SK-N-SH (cell line): ENCODE results near the gene MECP2.

Experiments used
- ELF1 ChIP-seq: IDR thresholded peaks from 2 replicates; pipeline ENCODE4 v1.4.0; 2012
- EP300 ChIP-seq, 2 experiments: IDR thresholded peaks; 2 replicates each; pipeline versions ENCODE4 v1.4.0 to v1.6.1; 2012; ENCODE audit warnings: borderline replicate concordance in 1 of 2, low read depth in 1 of 2, low read length in 1 of 2
- NFIC ChIP-seq: IDR thresholded peaks from 2 replicates; pipeline ENCODE4 v1.4.0; 2012; ENCODE audit warnings: borderline replicate concordance
- TF ChIP-seq, protein P1 (sequence below): fragments of 200-600 bp; sonication (generic); IDR thresholded peaks from 2 replicates; pipeline ENCODE4 v1.6.1; 2017; ENCODE audit warnings: antibody characterized with exemption, mild to moderate bottlenecking, moderate library complexity
- TF ChIP-seq, protein P2 (sequence below): IDR thresholded peaks from 2 replicates; pipeline ENCODE4 v1.6.1; 2012; ENCODE audit warnings: mild to moderate bottlenecking, low read depth, low read length, moderate library complexity

DNA sequence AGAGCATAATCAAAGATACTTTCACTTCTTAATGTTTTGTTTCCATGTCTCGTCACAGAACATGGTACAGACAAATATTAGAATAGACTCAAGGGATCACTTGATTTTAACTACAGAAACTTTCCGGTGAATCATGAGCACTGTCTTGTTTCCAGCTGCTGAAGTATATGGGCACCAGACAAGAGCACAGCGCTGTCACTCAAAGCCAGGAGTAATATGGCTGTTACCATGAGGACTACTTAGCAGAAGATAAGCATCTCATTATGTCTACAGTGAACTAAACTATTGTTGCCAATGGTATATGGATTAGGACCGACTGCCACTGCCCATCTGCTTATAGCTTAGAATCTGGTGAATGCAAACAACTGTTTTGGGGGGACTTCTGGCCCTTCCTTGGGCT is 34.3 kb downstream of the MECP2 start:
- TF ChIP-seq EP300 (IDR thresholded peaks at IDR 0.05; ENCODE audit: borderline replicate concordance in 1 of 2, low read depth in 1 of 2, low read length in 1 of 2), result no peak
- TF ChIP-seq, protein P1, sequence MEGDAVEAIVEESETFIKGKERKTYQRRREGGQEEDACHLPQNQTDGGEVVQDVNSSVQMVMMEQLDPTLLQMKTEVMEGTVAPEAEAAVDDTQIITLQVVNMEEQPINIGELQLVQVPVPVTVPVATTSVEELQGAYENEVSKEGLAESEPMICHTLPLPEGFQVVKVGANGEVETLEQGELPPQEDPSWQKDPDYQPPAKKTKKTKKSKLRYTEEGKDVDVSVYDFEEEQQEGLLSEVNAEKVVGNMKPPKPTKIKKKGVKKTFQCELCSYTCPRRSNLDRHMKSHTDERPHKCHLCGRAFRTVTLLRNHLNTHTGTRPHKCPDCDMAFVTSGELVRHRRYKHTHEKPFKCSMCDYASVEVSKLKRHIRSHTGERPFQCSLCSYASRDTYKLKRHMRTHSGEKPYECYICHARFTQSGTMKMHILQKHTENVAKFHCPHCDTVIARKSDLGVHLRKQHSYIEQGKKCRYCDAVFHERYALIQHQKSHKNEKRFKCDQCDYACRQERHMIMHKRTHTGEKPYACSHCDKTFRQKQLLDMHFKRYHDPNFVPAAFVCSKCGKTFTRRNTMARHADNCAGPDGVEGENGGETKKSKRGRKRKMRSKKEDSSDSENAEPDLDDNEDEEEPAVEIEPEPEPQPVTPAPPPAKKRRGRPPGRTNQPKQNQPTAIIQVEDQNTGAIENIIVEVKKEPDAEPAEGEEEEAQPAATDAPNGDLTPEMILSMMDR, result no peak
- TF ChIP-seq, protein P2, sequence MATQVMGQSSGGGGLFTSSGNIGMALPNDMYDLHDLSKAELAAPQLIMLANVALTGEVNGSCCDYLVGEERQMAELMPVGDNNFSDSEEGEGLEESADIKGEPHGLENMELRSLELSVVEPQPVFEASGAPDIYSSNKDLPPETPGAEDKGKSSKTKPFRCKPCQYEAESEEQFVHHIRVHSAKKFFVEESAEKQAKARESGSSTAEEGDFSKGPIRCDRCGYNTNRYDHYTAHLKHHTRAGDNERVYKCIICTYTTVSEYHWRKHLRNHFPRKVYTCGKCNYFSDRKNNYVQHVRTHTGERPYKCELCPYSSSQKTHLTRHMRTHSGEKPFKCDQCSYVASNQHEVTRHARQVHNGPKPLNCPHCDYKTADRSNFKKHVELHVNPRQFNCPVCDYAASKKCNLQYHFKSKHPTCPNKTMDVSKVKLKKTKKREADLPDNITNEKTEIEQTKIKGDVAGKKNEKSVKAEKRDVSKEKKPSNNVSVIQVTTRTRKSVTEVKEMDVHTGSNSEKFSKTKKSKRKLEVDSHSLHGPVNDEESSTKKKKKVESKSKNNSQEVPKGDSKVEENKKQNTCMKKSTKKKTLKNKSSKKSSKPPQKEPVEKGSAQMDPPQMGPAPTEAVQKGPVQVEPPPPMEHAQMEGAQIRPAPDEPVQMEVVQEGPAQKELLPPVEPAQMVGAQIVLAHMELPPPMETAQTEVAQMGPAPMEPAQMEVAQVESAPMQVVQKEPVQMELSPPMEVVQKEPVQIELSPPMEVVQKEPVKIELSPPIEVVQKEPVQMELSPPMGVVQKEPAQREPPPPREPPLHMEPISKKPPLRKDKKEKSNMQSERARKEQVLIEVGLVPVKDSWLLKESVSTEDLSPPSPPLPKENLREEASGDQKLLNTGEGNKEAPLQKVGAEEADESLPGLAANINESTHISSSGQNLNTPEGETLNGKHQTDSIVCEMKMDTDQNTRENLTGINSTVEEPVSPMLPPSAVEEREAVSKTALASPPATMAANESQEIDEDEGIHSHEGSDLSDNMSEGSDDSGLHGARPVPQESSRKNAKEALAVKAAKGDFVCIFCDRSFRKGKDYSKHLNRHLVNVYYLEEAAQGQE, result no peak
- TF ChIP-seq ELF1, result no peak
- no peak for TF ChIP-seq NFIC
